Stimulated activated CD4-positive, alpha-beta T cell treated with anti-CD3 and anti-CD28 coated beads, Interleukin-12 subunit alpha, Interleukin-12 subunit beta, amount 100 ng/mL, for 48 hours (primary cell): Measurements from ENCODE around the gene SLC52A3.
"Not testable (repeated sequence)": the region's sequence is repeated elsewhere in the genome, so short reads cannot be mapped to it uniquely, and the experiment has no call there.

Experiments
- DNase-seq, 3 donors: peaks; one replicate each; pipeline ENCODE4 v3.0.0-alpha.2; 2020; ENCODE audit warnings: low read depth in 2 of 3, low spot score in 1 of 3

The SLC52A3 gene

DNA sequence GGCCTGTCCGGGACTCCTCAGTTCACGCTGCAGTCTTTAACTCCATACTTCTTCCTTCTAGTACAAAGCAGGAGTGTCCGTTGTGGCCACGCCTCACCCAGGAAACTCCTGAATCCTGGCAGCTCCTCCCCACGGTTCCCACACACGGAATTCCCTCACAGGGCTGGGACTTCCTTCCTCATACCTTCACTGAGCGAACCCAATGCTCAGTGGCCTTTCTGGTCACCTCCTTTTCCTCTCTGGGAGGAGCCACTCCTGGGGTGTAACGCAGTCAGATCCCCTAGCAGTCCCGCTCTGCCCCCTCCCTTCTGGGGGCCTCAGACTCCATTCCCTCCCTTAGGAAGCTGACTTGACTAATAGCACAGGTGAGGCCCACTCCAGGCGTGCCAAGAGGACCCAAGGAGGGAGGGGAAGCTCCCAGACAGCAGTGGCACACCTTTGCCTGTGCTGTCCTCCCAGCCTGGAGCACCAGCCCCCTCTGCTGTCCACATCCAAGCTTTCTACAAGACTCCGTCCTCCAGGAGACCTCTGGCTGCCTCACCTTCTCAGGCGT is at the start of gene SLC52A3:
SLC52A3 (minus strand) TSS at position 75 of the 553 bp plus-strand sequence. CDS start 2,726 bp downstream, outside the sequence.
- no peak for DNase-seq

DNA sequence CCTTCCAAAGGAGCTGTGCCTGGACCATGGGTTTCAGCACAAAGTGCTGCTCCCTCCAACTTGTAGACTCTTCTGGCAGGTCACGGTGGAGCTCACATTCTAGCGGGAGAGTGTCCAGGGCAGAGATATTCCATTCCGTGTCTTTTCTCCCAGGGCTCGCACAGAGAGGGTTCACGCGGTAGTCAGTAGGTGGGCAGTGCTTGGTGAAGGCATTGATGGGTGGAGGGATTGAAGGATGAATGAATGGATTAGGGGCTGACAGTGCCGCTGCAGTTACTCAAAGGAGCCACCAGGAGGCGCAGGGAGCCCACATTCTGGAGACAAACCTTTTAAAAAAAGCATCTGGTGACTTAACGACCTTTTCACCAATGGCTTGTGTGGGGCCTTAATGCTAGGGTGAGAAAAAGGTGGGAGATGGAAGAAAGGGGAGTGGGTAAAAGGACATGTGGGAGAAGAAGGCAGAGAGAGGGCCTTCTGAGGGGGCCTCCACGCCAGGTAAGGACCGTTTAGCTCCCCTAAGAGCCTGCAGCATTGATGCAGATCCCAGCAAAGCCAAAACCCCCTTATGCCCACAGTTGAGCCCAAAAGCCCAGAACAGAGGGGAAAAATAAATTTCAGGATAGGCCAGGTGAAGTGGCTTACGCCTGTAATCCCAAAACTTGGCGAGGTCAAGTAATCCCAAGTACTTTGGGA is 47.8 kb upstream of the SLC52A3 start:
- DNase-seq: peak; percentile 37 to 43 (median 38)

DNA sequence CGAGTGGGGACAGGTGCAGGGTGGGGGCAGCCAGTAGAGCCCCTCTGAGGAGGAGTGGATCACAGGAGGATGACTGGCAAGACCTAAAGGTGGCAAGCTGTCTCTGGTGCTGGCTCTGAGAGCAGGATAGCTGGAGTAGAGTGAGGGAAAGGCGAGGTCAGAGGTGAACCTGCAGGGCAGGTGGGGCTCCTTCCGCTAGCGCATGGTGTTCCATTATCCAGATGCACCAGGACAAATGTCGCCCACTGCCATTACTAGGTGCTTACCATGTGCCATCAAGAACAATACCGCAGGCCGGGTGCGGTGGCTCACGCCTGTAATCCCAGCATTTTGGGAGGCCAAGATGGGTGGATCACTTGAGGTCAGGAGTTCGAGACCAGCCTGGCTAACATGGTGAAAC is 46.9 kb upstream of the SLC52A3 start:
- DNase-seq: no peak

DNA sequence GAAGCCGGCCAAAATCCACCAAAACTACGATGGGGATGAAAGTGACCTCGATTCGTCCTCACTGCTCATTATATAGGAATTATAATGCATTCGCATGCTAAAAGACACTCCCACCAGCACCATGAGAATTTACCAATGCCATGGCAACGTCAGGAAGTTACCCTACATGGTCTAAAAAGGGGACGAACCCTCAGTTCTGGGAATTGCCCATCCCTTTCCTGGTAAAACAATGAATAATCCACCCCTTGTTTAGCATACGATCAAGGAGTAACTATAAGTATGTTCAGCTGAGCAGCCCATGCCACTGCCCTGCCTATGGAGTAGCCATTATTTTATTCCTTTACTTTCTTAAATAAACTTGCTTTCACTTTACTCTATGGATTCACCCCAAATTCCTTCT is 45.1 kb upstream of the SLC52A3 start:
- DNase-seq: no peak

DNA sequence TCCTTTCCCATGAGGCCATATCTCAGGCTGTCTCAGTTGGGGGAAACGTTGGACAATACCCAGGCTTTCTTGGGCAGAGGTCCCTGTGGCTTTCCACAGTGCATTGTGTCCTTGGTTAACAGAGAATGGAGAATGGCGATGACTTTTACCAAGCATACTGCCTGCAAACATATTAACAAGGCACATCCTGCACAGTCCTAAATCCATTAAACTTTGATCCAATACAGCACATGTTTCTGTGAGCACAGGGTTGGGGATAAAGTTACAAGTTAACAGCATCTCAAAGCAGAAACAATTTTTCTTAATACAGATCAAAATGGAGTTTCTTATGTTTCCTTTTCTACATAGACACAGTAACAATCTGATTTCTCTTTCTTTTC is 44.1 kb upstream of the SLC52A3 start:
- DNase-seq: not testable (repeated sequence)

DNA sequence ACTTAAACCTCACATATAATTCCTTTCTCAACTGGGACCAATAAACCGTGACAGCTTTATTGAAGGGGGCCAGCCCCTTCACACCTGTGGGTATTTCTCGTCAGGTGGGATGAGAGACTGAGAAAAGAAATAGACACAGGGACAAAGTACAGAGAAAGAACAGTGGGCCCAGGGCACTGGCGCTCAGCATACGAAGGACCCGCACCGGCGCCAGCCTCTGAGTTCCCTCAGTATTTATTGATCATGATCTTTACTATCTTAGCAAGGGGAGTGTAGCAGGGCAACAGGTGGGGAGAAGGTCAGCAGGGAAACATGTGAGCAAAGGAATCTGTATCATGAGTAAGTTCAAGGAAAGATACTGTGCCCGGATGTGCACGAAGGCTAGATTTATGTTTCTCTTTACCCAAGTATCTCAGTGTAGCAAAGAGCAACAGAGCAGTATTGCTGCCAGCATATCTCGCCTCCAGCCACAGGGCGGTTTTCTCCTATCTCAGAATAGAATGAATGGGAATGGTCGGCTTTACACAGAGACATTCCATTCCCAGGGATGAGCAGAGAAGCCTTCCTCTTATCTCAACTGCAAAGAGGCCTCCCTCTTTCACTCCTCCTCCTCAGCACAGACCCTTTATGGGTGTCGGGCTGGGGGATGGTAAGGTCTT is 43.6 kb upstream of the SLC52A3 start:
- DNase-seq: not testable (repeated sequence)

DNA sequence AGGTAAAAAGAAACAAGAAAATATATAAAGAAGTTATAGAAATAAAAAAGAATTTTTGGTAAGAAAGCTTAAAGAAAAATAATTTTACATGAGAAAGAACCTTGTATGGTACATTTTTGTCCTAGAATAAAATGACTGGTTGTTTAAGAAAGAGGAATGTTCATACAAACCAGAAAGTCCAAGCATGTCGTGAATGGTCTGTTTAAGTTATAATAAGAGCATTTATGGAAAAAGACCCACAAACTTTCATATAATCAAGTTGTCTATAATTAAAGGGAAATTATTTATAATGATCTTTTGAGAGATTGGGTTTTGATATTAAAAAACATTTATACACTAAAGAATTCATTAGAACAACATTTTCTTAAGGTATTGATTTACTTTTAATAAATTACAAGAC is 37.4 kb upstream of the SLC52A3 start:
- DNase-seq: no peak

DNA sequence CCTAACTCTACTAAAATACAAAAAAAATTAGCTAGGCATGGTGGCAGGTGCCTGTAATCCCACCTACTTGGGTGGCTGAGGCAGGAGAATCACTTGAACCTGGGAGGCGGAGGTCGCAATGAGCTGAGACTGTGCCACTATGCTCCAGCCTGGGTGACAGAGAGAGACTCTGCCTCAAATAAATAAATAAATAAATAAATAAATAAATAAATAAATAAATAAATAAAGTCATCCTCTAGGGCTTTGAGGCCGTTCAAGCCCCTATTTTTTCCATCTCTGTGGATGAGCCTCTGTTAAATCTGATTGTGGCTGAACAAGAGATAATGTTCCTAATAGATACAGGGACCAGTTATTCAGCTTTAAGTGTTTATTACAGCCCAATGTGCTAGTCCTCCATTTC is 33.4 kb upstream of the SLC52A3 start:
- no peak for DNase-seq

DNA sequence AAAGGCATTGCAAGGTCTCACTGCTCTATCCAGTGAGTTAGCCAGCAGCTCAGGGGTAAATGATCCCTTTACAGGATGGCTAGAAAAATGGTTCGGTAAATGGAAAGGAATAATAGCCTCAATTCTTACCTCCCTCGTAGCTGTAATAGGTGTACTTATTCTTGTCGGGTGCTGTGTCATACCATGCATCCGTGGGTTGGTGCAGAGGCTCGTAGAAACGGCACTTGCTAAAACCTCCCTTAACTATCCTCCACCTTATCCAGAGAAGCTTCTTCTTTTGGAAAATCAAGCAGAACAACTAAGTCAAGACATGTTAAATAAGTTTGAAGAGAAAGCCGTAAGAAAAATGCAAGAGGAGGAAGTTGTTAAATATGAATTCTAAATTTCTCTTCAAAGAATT is 31.7 kb upstream of the SLC52A3 start:
- DNase-seq: not testable (repeated sequence)

DNA sequence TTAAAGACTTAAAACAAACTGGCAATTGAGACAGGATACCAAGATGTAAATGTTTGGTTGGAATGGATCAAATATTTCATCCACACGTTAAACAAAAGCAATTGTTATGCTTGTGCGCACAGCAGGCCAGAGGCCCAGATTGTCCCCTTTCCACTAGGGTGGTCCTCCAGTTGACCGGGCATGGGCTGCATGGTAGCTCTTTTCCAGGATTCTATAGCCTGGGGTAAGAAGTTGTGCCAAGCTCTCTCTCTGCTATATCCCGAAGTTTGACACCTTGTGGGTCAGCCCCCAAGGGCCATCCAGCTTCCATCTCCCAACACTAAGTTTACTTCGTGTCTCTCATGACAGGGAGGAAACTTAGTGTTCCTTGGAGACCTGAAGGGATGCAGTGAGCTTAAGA is 30.4 kb upstream of the SLC52A3 start:
- not testable (repeated sequence) for DNase-seq

DNA sequence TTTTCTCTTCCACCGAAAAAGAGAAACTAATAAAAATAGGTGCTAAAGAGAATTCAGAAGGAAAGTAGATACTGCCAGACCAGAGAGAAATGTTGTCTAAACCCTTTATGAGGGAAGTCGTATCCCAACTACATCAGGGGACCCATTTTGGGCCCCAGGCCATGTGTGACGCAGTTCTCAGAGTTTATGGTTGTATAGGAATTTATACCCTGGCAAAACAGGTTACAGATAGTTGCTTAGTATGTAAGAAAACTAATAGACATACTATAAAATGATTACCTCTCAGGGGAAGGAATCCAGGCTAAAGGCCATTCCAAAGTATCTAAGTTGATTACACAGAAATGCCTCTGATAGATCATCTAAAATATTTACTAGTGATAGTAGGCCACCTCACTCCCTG is 28.6 kb upstream of the SLC52A3 start:
- no peak for DNase-seq

DNA sequence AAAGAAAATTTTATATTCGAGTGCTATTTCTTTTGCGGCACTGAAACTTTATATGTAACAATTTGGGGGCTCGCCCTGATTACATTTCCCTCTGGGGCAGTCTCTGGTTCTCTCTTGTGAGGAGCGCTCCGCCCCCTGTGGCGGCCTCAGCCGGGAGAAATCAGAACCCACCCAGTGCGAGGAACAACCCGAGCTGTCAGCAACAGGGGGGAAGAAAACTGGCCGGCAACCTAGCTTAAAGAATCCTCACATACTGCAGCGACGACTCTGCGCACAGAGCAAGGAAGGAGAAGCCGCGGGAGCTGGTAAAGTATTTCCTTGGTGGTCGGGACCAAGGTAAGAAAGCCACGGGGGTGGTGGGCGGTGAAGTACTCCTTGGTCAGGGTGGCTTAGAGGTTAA is 23.9 kb upstream of the SLC52A3 start:
- DNase-seq: no peak

DNA sequence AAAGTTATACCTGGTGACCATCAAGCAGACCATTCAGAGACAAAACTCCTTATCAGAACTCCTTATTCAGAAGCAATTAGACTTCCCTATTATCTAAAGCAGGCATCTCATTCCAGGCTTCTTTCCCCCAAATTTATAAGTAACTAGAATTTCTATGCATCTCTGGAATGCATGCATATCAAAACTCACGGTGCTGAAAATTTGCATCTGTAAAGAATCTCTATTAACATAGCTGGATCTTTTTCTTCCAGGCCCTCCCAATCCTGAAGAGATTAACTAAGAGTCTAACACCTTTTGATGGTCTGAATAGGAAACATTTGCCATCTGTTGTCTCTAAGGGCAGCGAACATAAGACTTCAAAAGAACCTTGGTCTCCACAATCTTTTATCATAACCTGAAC is 22.8 kb upstream of the SLC52A3 start:
- DNase-seq: no peak

DNA sequence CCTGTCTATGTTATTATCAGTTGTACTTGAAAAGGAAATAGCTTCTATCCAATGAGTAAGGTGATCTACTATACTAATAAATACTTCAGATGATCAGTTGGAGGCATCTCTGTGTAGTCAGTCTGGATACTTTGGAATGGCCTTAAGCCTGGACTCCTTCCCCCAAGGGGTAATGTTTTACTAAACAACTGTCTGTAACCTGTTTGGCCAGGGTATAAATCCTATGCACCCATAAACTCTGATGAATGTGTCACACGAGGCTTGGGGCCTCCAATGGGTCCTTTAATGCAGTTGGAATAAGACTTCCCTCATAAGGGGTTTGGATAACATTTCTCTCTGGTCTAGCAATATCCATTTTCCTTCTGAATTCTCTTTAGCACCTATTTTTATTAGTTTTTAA is 19.5 kb upstream of the SLC52A3 start:
- no peak for DNase-seq

DNA sequence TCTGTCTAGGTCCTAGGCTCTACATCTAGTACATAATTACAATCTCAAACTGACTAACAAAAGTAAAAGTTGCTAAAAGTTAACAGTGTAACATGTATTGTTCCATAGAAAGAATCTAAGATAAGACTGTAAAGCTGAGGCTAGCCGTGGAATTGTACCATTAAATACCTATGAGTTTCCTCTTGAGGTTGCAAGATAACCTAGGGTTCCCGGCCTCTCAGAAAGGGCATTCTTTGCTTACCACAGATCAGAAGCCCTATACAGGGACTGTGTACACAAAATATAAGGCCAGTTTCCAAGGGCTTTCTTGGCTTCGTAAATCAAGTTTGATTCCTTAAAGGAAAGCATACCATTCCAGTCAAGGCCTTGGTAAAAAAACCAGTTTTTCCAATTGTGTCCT is 11.5 kb upstream of the SLC52A3 start:
- no peak for DNase-seq

DNA sequence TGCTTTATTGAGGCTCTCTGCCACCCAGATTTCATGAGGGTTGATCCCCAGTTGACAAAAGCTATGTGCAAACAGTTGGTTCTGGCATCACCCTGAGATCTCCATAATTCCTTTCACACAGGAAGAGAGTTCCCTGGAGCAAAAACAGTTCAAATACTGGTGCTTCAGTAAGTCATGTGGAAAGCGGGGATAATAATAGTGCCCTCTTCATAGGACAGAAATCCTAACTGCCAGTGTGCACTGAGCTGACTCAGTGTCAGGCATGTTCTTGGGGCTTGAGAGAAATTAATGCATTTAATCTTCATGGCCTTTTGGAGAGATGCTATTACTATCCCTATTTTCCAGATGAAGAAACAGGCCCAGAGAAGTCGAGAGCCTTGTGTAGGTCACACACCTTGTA is 7.9 kb upstream of the SLC52A3 start:
- DNase-seq: no peak

DNA sequence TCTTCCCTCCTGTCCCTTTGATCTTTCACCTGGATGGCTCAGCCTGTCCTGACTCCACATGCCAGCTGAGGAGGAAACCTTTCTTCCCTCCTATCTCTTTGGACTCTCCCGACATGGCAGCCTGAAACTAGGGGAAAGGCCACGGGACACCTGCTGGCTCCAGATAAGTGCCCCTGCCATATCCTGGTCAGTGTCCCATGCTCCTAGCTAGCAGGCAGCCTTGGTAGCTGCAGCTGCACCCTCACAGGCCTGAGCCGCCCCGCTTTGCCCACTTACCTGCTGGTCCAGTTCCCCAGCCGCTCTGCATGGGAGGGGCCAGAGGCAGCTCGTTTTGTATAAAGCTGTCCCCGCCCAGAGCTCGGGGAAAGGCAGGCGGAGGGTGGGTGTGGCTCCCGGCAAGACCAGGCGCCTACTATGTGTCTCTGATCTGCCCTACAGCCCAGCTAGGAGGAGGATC is 7.4 kb upstream of the SLC52A3 start:
- no peak for DNase-seq

DNA sequence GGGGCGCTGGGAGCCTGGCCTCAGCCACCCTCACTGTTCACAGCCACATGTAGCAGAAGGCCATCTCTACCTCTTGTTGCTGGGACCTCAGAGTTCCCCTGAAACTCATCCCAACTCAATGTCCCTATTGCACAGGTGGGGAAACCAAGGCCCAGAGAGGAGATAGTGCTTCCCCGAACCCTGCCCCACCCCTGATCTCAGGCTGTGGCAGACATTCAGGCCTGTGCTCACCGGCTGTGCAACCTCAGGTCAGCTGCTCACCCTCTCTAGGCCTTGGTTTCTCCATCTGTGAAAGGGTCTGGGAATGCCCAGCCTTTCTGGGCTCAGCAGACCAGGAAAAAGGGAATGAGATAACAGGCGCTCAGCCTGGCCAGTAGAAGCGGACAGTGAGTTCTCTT is 6.4 kb upstream of the SLC52A3 start:
- DNase-seq: no peak

DNA sequence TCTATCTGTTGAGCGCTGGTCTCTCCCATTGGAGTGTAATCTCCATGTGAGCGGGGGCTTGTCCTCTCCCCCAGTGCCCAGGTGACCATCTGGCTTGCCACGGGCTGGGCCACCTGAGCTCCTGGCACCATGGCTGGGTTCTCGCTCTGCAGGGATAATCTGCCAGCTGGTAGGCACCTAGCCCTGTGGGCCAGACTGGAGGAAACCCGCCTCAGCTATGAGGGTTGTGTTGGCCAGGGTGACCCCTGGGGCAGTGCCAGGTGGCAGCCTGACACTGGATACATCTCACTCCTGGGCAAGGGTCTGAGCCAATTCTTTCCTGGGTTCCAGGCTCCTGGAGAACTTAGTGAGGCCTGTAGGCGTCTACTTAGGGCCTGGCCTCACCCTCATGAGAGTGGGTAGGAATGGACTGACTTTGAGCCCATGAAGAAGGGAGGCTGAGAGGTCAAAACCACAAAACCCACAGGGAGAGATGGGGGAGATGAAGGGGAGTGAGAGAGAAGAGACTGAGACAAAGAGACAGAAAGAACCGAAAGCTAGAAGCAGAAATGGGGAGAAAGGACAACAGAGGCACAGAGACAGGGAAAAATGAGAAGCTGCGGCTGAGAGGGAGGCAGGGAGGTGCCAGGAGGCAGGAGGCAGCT is 5.8 kb upstream of the SLC52A3 start:
- DNase-seq: no peak

DNA sequence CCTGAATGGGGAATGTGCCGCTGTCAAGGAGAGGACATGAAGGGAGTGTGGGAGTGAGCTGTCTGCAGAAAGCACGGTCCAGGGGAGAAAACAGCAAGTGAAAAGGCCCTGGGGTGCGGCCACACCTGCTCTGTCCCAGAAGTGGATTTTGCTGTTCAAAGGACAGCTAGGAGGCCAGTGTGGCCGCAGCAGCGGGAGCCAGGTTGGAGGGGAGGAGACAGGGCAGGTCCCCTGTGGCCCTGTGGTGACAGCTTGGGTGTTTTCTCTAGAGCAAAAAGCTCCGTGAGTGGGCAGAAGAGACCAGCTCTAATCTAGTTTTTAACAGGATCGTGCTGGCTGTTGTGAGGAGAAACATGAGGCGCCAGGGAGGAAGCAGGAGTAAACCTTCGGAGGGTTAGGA is 4.5 kb upstream of the SLC52A3 start:
- DNase-seq: no peak

DNA sequence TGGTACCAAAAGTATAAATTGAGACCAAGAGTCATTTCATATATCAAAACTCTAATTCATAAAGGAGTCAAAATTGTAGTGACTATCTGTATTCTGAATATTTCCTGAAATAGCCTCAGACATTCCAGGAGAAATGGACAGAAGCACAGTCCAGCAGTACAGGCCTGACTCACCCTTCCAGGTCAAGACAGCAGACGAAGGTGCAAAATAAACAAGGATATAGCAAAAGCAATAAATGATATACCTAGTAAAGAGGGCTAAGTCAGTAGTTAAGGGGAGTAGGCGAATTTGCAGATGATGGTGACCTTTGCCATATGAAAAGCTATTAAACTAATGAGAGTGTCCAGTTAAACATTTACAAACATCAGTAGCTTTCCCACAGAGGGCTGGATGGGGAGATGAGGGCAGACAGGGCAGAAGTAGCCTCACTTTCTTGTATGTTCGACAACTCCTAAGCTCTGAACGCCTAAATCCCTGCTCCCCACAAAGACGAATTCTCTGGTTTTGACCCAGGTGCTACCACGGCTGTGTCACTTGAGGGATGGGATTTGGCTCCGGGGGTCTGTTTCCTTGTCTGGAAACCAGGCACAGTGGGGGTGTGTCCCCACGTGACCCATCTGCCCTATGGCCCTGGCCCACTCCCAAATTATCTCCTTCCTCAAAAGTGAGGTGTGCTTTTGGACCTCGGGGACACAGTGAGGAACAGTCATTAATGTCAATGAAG is 3.6 kb upstream of the SLC52A3 start:
- DNase-seq: no peak
